HG03354 (cell line): ENCODE measurements around the gene TMEM213.
A peak's percentile ranks its signal among the peaks of the same experiment; 100 is the strongest.

Source experiments
- ATAC-seq: cut with Tn5 transposase; IDR thresholded peaks from one replicate; pipeline ENCODE4 v1.9.1; 2021; ENCODE audit warnings: mild to moderate bottlenecking; ENCODE audit not compliant: unreplicated experiment, poor library complexity, severe bottlenecking

Gene TMEM213

GRCh38 chr7:138868711-138869110 lies 70.9 kb downstream of the TMEM213 start:
- ATAC-seq = no peak

GRCh38 chr7:138869353-138869752 lies 71.6 kb downstream of the TMEM213 start:
- ATAC-seq = no peak

GRCh38 chr7:138871065-138871813 lies 73.4 kb downstream of the TMEM213 start:
- ATAC-seq = no peak

- no peak for ATAC-seq
Measured at GRCh38 chr7:138871814-138872090, 74.0 kb downstream of the TMEM213 start.

- no peak for ATAC-seq
Measured at GRCh38 chr7:138872576-138872975, 74.8 kb downstream of the TMEM213 start.

GRCh38 chr7:138873220-138873892 lies 75.6 kb downstream of the TMEM213 start:
- no peak for ATAC-seq

- ATAC-seq = no peak
Measured at GRCh38 chr7:138875794-138876193, 78.0 kb downstream of the TMEM213 start.

GRCh38 chr7:138876326-138876725 lies 78.5 kb downstream of the TMEM213 start:
- ATAC-seq = no peak

- no peak for ATAC-seq
Measured at GRCh38 chr7:138878051-138878450, 80.3 kb downstream of the TMEM213 start.

GRCh38 chr7:138878856-138879255 lies 81.1 kb downstream of the TMEM213 start:
- ATAC-seq = no peak

GRCh38 chr7:138879356-138879755 lies 81.6 kb downstream of the TMEM213 start:
- no peak for ATAC-seq

GRCh38 chr7:138880881-138881578 lies 83.2 kb downstream of the TMEM213 start:
- no peak for ATAC-seq

GRCh38 chr7:138881579-138882188 lies 83.9 kb downstream of the TMEM213 start:
- no peak for ATAC-seq

- no peak for ATAC-seq
Measured at GRCh38 chr7:138882249-138882648, 84.5 kb downstream of the TMEM213 start.

GRCh38 chr7:138885383-138886147 lies 87.8 kb downstream of the TMEM213 start:
- ATAC-seq = no peak

GRCh38 chr7:138886501-138886917 lies 88.7 kb downstream of the TMEM213 start:
- ATAC-seq = peak; percentile 92

- no peak for ATAC-seq
Measured at GRCh38 chr7:138887085-138887710, 89.4 kb downstream of the TMEM213 start.
